ENCODE results near the gene ZFP36.
A peak's percentile ranks its signal among the peaks of the same experiment; 100 is the strongest.
"Not testable (repeated sequence)": the region's sequence is repeated elsewhere in the genome, so short reads cannot be mapped to it uniquely, and the experiment has no call there.

The ZFP36 gene

DNA sequence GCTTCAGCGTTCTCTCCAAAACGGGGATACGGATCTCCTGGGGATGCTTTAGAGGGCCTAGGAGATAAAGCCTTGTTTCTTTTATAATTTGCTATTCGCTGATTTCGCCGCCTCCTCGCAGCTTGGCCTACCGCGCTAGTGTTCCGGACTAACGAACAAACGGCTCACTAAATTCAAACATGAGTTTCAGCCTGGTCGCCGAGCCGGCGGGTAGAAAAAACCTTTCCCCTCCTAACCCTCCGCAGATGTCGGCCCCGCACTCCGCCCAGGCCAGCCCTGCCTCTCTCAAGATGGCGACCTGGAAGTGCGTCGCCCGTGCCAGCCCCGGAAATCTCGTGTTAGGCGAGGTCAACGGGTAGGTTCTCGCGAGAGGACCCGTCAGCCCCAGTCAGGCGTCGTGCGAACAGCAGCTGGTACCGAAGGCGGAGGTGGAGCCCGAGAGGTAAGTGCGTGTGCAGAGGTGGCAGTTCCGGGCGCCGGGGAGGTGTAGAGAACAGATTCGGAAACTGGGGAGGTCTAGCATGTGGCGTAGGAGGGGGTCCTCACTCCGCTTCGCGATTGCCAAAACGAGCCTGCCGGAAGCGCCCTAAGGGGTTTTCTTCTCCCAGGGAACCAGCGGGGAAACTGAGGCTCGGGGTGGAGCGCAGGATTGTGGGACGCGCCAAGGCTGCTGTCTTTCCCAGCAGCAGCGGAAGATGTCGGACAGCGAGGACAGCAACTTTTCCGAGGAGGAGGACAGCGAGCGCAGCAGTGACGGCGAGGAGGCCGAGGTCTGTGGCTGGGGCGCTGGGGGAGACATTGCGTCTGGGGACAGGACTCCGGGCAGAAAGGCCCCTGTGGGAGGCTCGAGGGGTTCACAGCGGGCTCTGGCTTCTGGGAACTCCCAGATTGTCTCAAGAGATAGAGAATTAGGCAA, 38.8 kb downstream of the ZFP36 start, which contains the start of gene SUPT5H:
TSS of gene SUPT5H (plus strand) at position 387 of the 916 bp plus-strand sequence. CDS start at position 696, 309 bp downstream.
- Histone ChIP-seq H3K27me3 (ENCODE audit: insufficient read depth, insufficient read length) (no peaks in the 10 kb centered on the region), H3K36me3 (ENCODE audit: insufficient read depth, insufficient read length, low read length) (peaks cover 26% of the 10 kb centered on the region)

DNA sequence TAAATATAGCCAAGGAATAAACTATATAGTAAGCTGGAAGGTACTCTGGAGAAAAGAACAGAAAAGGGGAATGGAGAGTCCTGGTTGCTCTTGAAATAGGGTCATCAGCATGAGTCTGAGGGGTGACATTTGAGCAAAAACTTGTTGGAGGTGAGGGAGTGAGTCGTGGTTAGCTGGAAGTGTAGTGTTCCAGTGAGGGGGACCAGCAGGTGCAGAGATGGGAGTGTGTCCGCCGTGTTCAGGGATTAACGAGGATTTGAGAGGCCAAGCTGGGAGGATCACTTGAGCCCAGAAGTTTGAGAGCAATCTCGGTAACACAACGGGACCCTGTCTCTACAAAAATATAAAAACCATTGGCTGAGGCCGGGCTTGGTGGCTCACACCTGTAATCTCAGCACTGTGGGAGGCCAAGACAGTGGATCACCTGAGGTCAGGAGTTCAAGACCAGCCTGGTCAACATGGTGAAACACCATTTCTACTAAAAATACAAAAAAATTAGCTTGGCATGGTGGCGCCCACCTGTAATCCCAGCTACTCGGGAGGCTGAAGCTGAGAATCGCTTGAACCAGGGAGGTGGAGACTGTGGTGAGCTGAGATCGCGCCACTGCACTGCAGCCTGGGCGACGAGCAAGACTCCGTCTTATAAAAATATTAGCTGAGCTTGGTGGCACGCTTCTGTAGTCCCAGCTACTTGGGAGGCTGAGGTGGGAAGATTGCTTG, 39.9 kb downstream of the ZFP36 start:
- H3K36me3 ChIP-seq (ENCODE audit: insufficient read depth, insufficient read length, low read length) = peaks cover 28% of the 10 kb centered on the region
- H3K27me3 ChIP-seq (ENCODE audit: insufficient read depth, insufficient read length) = no peaks in the 10 kb centered on the region
- no peaks in the 10 kb centered on the region for H3K9me3 ChIP-seq (ENCODE audit: insufficient read depth, low read length)
- no peak for DNase-seq (ENCODE audit: low read depth, low spot score)
- peak overlapping the region; percentile 96 for H3K4me3 ChIP-seq (ENCODE audit: insufficient read length, low read depth)
- peak overlapping the region; percentile 95 for H3K9ac ChIP-seq (ENCODE audit: insufficient read length, low read depth)
- H3K4me1 ChIP-seq (ENCODE audit: insufficient read depth, insufficient read length) = no peaks in the 10 kb centered on the region
- no peak for TF ChIP-seq SUZ12 (IDR thresholded peaks at IDR 0.05; ENCODE audit: extremely low read depth, insufficient read depth, insufficient read length)
- no peak for TF ChIP-seq YY1 (IDR thresholded peaks at IDR 0.05; ENCODE audit: insufficient read depth, insufficient read length)
- no peak for TF ChIP-seq ZNF274 (IDR thresholded peaks at IDR 0.05; ENCODE audit: low read depth, low read length)

More for the DNA sequence above, 38.8 kb downstream of the ZFP36 start, which contains the start of gene SUPT5H:
- Histone ChIP-seq H3K4me3 (ENCODE audit: insufficient read length, low read depth) (peak within 1 kb of the TSS; percentile 96), H3K9ac (ENCODE audit: insufficient read length, low read depth) (peak within 1 kb of the TSS; percentile 95), H3K4me1 (ENCODE audit: insufficient read depth, insufficient read length) (no peaks in the 10 kb centered on the region), H3K9me3 (ENCODE audit: insufficient read depth, low read length) (no peaks in the 10 kb centered on the region)
- TF ChIP-seq ZNF274 (IDR thresholded peaks at IDR 0.05; ENCODE audit: low read depth, low read length) (no peak), YY1 (IDR thresholded peaks at IDR 0.05; ENCODE audit: insufficient read depth, insufficient read length) (peak; percentile 90), SUZ12 (IDR thresholded peaks at IDR 0.05; ENCODE audit: extremely low read depth, insufficient read depth, insufficient read length) (no peak)
- peak; percentile 93 for DNase-seq (ENCODE audit: low read depth, low spot score)

DNA sequence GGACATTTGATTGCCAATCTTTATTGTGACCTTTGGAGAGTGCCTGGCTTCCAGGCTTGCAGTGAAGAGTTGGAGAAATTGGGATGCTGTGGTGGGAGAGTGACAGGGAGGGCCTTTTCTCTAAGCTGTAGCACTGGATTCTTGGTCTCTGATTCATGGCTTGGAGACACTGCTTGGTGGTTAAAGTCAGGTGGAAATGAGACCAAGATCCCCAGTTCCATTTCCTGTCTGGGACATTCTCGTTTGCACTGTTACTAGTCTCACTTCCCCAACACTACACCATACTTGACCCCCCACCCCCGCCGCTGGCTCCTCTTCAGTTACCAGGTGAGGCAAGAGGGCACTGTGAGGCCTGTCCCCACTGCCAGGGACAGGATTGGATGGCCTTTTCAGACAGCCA, 41.6 kb downstream of the ZFP36 start:
- H3K4me1 ChIP-seq (ENCODE audit: insufficient read depth, insufficient read length) = no peaks in the 10 kb centered on the region
- H3K9me3 ChIP-seq (ENCODE audit: insufficient read depth, low read length) = no peaks in the 10 kb centered on the region
- no peak overlapping the region for H3K4me3 ChIP-seq (ENCODE audit: insufficient read length, low read depth)
- TF ChIP-seq YY1 (IDR thresholded peaks at IDR 0.05; ENCODE audit: insufficient read depth, insufficient read length) (no peak), SUZ12 (IDR thresholded peaks at IDR 0.05; ENCODE audit: extremely low read depth, insufficient read depth, insufficient read length) (no peak), ZNF274 (IDR thresholded peaks at IDR 0.05; ENCODE audit: low read depth, low read length) (no peak)
- DNase-seq (ENCODE audit: low read depth, low spot score) = no peak
- H3K27me3 ChIP-seq (ENCODE audit: insufficient read depth, insufficient read length) = no peaks in the 10 kb centered on the region
- no peak overlapping the region for H3K9ac ChIP-seq (ENCODE audit: insufficient read length, low read depth)
- H3K36me3 ChIP-seq (ENCODE audit: insufficient read depth, insufficient read length, low read length) = peaks cover 45% of the 10 kb centered on the region

DNA sequence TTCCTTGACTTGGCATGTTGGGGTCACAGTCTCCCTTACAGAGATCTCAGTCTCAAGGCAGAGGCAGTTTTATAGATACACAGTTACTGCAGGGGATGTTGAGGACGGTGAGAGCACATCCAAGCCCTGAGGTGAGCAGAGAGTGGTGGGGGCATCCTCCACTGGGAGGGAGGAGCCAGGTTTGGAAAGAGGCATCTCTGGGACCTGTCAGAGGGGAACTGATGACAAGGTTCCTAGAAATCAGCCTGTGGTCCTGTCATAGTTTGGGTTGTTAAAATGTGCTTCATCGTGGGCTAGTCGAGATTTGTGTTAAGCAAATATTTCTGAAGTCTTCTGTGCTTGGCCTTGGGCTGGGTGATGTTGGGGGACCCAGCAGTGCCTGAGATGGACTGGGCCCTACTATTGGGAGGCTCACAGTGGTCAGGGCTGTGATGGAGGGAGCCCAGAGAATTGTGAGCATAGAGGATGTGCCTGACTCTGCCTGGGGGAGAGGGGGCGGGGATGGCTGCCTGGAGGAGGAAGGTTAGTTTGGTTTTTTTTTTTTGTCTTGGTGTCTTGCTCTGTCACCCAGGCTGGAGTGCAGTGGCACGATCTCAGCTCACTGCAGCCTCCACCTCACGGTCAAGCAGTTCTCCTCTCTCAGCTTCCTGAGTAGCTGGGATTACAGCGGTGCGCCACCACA, 42.6 kb downstream of the ZFP36 start:
- Histone ChIP-seq H3K4me3 (ENCODE audit: insufficient read length, low read depth) (no peak overlapping the region), H3K36me3 (ENCODE audit: insufficient read depth, insufficient read length, low read length) (peaks cover 47% of the 10 kb centered on the region), H3K9ac (ENCODE audit: insufficient read length, low read depth) (no peak overlapping the region), H3K4me1 (ENCODE audit: insufficient read depth, insufficient read length) (no peaks in the 10 kb centered on the region), H3K27me3 (ENCODE audit: insufficient read depth, insufficient read length) (no peaks in the 10 kb centered on the region), H3K9me3 (ENCODE audit: insufficient read depth, low read length) (no peaks in the 10 kb centered on the region)
- no peak for TF ChIP-seq YY1 (IDR thresholded peaks at IDR 0.05; ENCODE audit: insufficient read depth, insufficient read length)
- TF ChIP-seq SUZ12 (IDR thresholded peaks at IDR 0.05; ENCODE audit: extremely low read depth, insufficient read depth, insufficient read length) = no peak
- no peak for TF ChIP-seq ZNF274 (IDR thresholded peaks at IDR 0.05; ENCODE audit: low read depth, low read length)
- DNase-seq (ENCODE audit: low read depth, low spot score) = no peak

DNA sequence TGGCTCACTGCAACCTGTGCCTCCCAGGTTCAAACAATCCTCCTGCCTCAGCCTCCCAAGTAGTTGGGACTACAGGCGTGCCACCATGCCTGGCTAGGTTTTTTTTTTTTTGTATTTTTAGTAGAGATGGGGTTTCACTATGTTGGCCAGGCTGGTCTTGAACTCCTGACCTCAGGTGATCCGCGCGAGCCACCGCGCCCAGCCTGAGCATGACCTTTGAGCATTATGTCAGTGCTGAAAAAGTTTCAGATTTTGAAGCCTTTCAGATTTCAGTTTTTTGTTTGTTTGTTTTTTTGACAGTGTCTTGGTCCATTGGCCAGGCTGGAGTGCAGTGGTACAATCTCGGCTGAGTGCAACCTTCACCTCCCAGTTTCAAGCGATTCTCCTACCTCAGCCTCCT, 44.6 kb downstream of the ZFP36 start:
- not testable (repeated sequence) for H3K4me1 ChIP-seq (ENCODE audit: insufficient read depth, insufficient read length); H3K9me3 ChIP-seq (ENCODE audit: insufficient read depth, low read length); H3K4me3 ChIP-seq (ENCODE audit: insufficient read length, low read depth); H3K9ac ChIP-seq (ENCODE audit: insufficient read length, low read depth); DNase-seq (ENCODE audit: low read depth, low spot score); H3K27me3 ChIP-seq (ENCODE audit: insufficient read depth, insufficient read length)
- H3K36me3 ChIP-seq (ENCODE audit: insufficient read depth, insufficient read length, low read length) = peaks cover 53% of the 10 kb centered on the region
